ENCODE data around the gene TMEM35B.

The TMEM35B gene

DNA sequence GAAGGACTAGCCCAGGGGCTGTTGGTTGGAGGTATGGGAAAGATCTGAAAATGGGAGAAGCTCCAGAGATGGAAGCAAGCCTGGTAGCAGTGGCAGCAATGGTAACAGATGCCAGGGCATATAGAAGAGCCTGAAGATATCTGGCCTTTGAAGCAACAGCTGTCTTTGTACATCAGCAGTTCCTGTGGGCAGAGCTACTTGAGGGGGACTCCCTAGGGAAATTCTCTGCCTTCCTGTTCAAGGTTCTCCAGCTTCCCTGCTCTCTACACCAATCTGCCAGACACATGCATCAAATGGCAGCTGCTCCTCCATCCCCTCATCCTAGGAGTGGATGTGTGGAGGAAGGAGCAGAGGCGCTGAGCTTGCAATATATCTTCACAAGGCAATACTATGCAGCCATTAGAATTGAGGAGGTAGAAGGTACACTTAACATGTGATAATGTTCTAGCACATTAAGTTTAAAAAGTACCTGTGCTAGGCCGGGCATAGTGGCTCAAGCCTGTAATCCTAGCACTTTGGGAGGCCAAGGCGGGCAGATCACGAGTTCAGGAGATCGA, 2.2 kb downstream of the TMEM35B start:
- Histone ChIP-seq H3K9me2 (replicated peaks; ENCODE audit: control insufficient read depth, low read length) (no peaks in the 10 kb centered on the region), H3K36me3 (ENCODE audit: control insufficient read depth, low read length) (peaks cover 6% of the 10 kb centered on the region), H3K4me3 (ENCODE audit: low read length) (no peak overlapping the region), H3K27me3 (ENCODE audit: control insufficient read depth, low read length) (no peaks in the 10 kb centered on the region), H3K4me1 (ENCODE audit: control insufficient read depth, low read length) (peaks cover 38% of the 10 kb centered on the region), H3K27ac (ENCODE audit: low read depth, low read length) (no peak overlapping the region), H3K79me2 (ENCODE audit: control insufficient read depth, low read length) (peaks cover 10% of the 10 kb centered on the region), H3F3A (ENCODE audit: control insufficient read depth, insufficient read depth) (peaks cover 12% of the 10 kb centered on the region), H3K9me3 (ENCODE audit: control insufficient read depth, insufficient read depth, low read length) (no peaks in the 10 kb centered on the region), H4K20me1 (ENCODE audit: control insufficient read depth, insufficient read depth, low read depth, low read length) (no peaks in the 10 kb centered on the region), H3K4me2 (ENCODE audit: low read length) (no peak overlapping the region)
- TF ChIP-seq CTCF (IDR thresholded peaks at IDR 0.05; ENCODE audit: low read depth, low read length, poor library complexity, severe bottlenecking) (no peak), EZH2phosphoT487 (IDR thresholded peaks at IDR 0.05; ENCODE audit: borderline replicate concordance, low read length) (no peak)

GRCh38 chr1:34980715-34981114, 4.4 kb downstream of the TMEM35B start:
- no peaks in the 10 kb centered on the region for H3K9me2 ChIP-seq (replicated peaks; ENCODE audit: control insufficient read depth, low read length)
- H3K4me1 ChIP-seq (ENCODE audit: control insufficient read depth, low read length) = peaks cover 34% of the 10 kb centered on the region
- H3F3A ChIP-seq (ENCODE audit: control insufficient read depth, insufficient read depth) = no peaks in the 10 kb centered on the region
- H3K4me2 ChIP-seq (ENCODE audit: low read length) = peak overlapping the region; percentile 50
- no peak for TF ChIP-seq EZH2phosphoT487 (IDR thresholded peaks at IDR 0.05; ENCODE audit: borderline replicate concordance, low read length)
- TF ChIP-seq CTCF (IDR thresholded peaks at IDR 0.05; ENCODE audit: low read depth, low read length, poor library complexity, severe bottlenecking) = no peak
- H3K27me3 ChIP-seq (ENCODE audit: control insufficient read depth, low read length) = no peaks in the 10 kb centered on the region
- peaks cover 6% of the 10 kb centered on the region for H3K36me3 ChIP-seq (ENCODE audit: control insufficient read depth, low read length)
- peaks cover 10% of the 10 kb centered on the region for H3K79me2 ChIP-seq (ENCODE audit: control insufficient read depth, low read length)
- no peaks in the 10 kb centered on the region for H4K20me1 ChIP-seq (ENCODE audit: control insufficient read depth, insufficient read depth, low read depth, low read length)
- H3K27ac ChIP-seq (ENCODE audit: low read depth, low read length) = no peak overlapping the region
- H3K4me3 ChIP-seq (ENCODE audit: low read length) = peak overlapping the region; percentile 30
- no peaks in the 10 kb centered on the region for H3K9me3 ChIP-seq (ENCODE audit: control insufficient read depth, insufficient read depth, low read length)

GRCh38 chr1:34978921-34979320, 6.2 kb downstream of the TMEM35B start:
- Histone ChIP-seq H3K9me2 (replicated peaks; ENCODE audit: control insufficient read depth, low read length) (no peaks in the 10 kb centered on the region), H3K4me1 (ENCODE audit: control insufficient read depth, low read length) (peaks cover 26% of the 10 kb centered on the region), H3F3A (ENCODE audit: control insufficient read depth, insufficient read depth) (no peaks in the 10 kb centered on the region), H4K20me1 (ENCODE audit: control insufficient read depth, insufficient read depth, low read depth, low read length) (no peaks in the 10 kb centered on the region), H3K27ac (ENCODE audit: low read depth, low read length) (no peak overlapping the region), H3K79me2 (ENCODE audit: control insufficient read depth, low read length) (peaks cover 4% of the 10 kb centered on the region; the same call in 1 of the 2 replicates), H3K4me3 (ENCODE audit: low read length) (no peak overlapping the region), H3K27me3 (ENCODE audit: control insufficient read depth, low read length) (no peaks in the 10 kb centered on the region), H3K36me3 (ENCODE audit: control insufficient read depth, low read length) (peaks cover 6% of the 10 kb centered on the region), H3K9me3 (ENCODE audit: control insufficient read depth, insufficient read depth, low read length) (no peaks in the 10 kb centered on the region), H3K4me2 (ENCODE audit: low read length) (no peak overlapping the region)
- TF ChIP-seq EZH2phosphoT487 (IDR thresholded peaks at IDR 0.05; ENCODE audit: borderline replicate concordance, low read length) (no peak), CTCF (IDR thresholded peaks at IDR 0.05; ENCODE audit: low read depth, low read length, poor library complexity, severe bottlenecking) (no peak)
